Suprapubic skin (tissue), 3 donors: ENCODE measurements around the gene ST3GAL3.

ENCODE experiments used
- POLR2A ChIP-seq, 2 donors: fragments of 450-650 bp; IDR thresholded peaks; one replicate each; pipeline ENCODE4 v1.6.1; 2017; ENCODE audit warnings: antibody characterized with exemption in 2 of 2, mild to moderate bottlenecking in 2 of 2, moderate library complexity in 2 of 2
- TF ChIP-seq, protein P1 (sequence below), 2 donors: fragments of 200-600 bp in 1 of 2; fragments of 450-650 bp in 1 of 2; sonication (generic) in 1 of 2; IDR thresholded peaks; one replicate each; pipeline ENCODE4 v1.5.1; 2016 to 2019; ENCODE audit warnings: antibody characterized with exemption in 2 of 2, mild to moderate bottlenecking in 1 of 2, moderate library complexity in 1 of 2

- no peak for TF ChIP-seq POLR2A (IDR thresholded peaks at IDR 0.05)
- TF ChIP-seq, protein P1, sequence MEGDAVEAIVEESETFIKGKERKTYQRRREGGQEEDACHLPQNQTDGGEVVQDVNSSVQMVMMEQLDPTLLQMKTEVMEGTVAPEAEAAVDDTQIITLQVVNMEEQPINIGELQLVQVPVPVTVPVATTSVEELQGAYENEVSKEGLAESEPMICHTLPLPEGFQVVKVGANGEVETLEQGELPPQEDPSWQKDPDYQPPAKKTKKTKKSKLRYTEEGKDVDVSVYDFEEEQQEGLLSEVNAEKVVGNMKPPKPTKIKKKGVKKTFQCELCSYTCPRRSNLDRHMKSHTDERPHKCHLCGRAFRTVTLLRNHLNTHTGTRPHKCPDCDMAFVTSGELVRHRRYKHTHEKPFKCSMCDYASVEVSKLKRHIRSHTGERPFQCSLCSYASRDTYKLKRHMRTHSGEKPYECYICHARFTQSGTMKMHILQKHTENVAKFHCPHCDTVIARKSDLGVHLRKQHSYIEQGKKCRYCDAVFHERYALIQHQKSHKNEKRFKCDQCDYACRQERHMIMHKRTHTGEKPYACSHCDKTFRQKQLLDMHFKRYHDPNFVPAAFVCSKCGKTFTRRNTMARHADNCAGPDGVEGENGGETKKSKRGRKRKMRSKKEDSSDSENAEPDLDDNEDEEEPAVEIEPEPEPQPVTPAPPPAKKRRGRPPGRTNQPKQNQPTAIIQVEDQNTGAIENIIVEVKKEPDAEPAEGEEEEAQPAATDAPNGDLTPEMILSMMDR (IDR thresholded peaks at IDR 0.05): no peak
Observed at GRCh38 chr1:43722810-43723209, 15.5 kb downstream of the ST3GAL3 start.
